CD4-positive, CD25-positive, alpha-beta regulatory T cell (primary cell): ENCODE results near the gene DHRSX. TPM values are rescaled to one million over a fixed set of nuclear protein-coding genes. Genes with fewer than 3 reads are reported as not detected.
A peak's percentile ranks its signal among the peaks of the same experiment; 100 is the strongest.
"Not testable (repeated sequence)": the region's sequence is repeated elsewhere in the genome, so short reads cannot be mapped to it uniquely, and the experiment has no call there.

Experiments
- ATAC-seq, 2 donors: fragments of 150-1000 bp; cut with Tn5 transposase; one replicate each; pipeline ENCODE4 v1.10.0; 2021; ENCODE audit warnings: low read depth in 2 of 2, moderate number of reproducible peaks in 2 of 2, moderate library complexity in 1 of 2
- DNase-seq, 3 donors: peaks; one replicate each; pipeline versions ENCODE4 v3.0.0 to v3.0.0-alpha.2; 2012 to 2022; ENCODE audit warnings: mixed read lengths in 1 of 3
- H3K27ac ChIP-seq: one replicate; pipeline ENCODE4 v1.7.0; 2013; ENCODE audit warnings: mild to moderate bottlenecking, low read length; ENCODE audit not compliant: insufficient read depth, poor library complexity, severe bottlenecking
- H3K27me3 ChIP-seq: one replicate; pipeline ENCODE4 v1.7.0; 2013; ENCODE audit warnings: low read length; ENCODE audit not compliant: control insufficient read depth, insufficient read depth
- H3K36me3 ChIP-seq: one replicate; pipeline ENCODE4 v1.7.0; 2013; ENCODE audit warnings: mild to moderate bottlenecking, low read length, moderate library complexity; ENCODE audit not compliant: control insufficient read depth, insufficient read depth
- H3K4me1 ChIP-seq: 2 replicates; pipeline ENCODE4 v1.7.0; 2013; ENCODE audit warnings: mild to moderate bottlenecking, low read length; ENCODE audit not compliant: insufficient read depth, control insufficient read depth, poor library complexity, severe bottlenecking
- H3K4me3 ChIP-seq: one replicate; pipeline ENCODE4 v1.7.0; 2013; ENCODE audit warnings: low read depth, mild to moderate bottlenecking, low read length, moderate library complexity
- H3K9me3 ChIP-seq, 2 experiments: 1 replicate in 1 of 2; 2 replicates in 1 of 2; pipeline ENCODE4 v1.7.0; 2013; ENCODE audit warnings: low read length in 2 of 2, mild to moderate bottlenecking in 1 of 2, moderate library complexity in 1 of 2; ENCODE audit not compliant: control insufficient read depth in 2 of 2
- H3K27ac Mint-ChIP-seq, 3 donors: one replicate each; pipeline ENCODE4 v1.8.0; 2020 to 2022; ENCODE audit warnings: mild to moderate bottlenecking in 3 of 3, mixed read lengths in 3 of 3, moderate library complexity in 2 of 3
- H3K27me3 Mint-ChIP-seq: one replicate; pipeline ENCODE4 v1.8.0; 2022; ENCODE audit warnings: mild to moderate bottlenecking, mixed read lengths
- H3K36me3 Mint-ChIP-seq: one replicate; pipeline ENCODE4 v1.8.0; 2020; ENCODE audit warnings: mixed read lengths
- H3K4me1 Mint-ChIP-seq, 4 donors: one replicate each; pipeline ENCODE4 v1.8.0; 2020 to 2022; ENCODE audit warnings: mixed read lengths in 4 of 4, mild to moderate bottlenecking in 1 of 4
- H3K4me3 Mint-ChIP-seq, 4 donors: one replicate each; pipeline ENCODE4 v1.8.0; 2020 to 2022; ENCODE audit warnings: mild to moderate bottlenecking in 4 of 4, mixed read lengths in 4 of 4, moderate library complexity in 3 of 4
- H3K9me3 Mint-ChIP-seq, 7 donors: one replicate each; pipeline ENCODE4 v1.8.0; 2020 to 2022; ENCODE audit warnings: mixed read lengths in 7 of 7, mild to moderate bottlenecking in 3 of 7, moderate library complexity in 2 of 7
- polyA plus RNA-seq, 4 donors: library from polyadenylated mRNA; unstranded; fragments of 300-500 nt; fragmentation: Illumina TruSeq; gene quantifications; one replicate each; pipeline ENCODE4 v1.2.3, GENCODE V29; 2021
- total RNA-seq: library from RNA; stranded (reverse); gene quantifications from one replicate; pipeline ENCODE4 v1.2.3, GENCODE V29; 2022

Gene DHRSX
- total and polyA plus RNA-seq, 5 donors from 2014 or later, result 16.5 to 21.8 (median 18.4) TPM

DNA sequence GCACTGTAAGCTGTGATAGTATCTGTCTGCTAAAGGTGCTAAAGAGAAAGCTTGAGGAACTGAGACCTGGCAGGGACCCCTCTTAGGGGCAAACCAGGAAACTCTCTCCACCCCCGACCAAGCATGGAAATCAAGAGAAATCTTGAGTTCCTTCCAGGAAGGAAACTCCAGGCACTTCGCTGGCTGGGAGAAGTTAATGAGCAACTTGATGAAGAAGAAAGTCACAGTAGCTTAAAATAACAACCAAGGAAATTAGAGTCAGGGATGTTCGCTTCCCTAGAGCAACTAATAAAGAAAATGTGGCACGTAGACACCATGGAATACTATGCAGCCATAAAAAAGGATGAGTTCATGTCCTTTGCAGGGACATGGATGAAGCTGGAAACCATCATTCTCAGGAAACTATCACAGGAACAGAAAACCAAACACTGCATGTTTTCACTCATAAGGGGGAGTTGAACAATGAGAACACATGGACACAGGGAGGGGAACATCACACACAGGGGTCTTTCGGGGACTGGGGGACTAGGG, 188.7 kb downstream of the DHRSX start:
- H3K27ac ChIP-seq, H3K36me3 ChIP-seq, H3K27me3 Mint-ChIP-seq, H3K9me3 ChIP-seq, H3K27ac Mint-ChIP-seq, H3K4me3 Mint-ChIP-seq, H3K4me1 ChIP-seq, H3K4me1 Mint-ChIP-seq, DNase-seq, H3K9me3 Mint-ChIP-seq, ATAC-seq, H3K27me3 ChIP-seq, H3K4me3 ChIP-seq: not testable (repeated sequence)
- H3K36me3 Mint-ChIP-seq, result peaks cover 15% of the 10 kb centered on the region

DNA sequence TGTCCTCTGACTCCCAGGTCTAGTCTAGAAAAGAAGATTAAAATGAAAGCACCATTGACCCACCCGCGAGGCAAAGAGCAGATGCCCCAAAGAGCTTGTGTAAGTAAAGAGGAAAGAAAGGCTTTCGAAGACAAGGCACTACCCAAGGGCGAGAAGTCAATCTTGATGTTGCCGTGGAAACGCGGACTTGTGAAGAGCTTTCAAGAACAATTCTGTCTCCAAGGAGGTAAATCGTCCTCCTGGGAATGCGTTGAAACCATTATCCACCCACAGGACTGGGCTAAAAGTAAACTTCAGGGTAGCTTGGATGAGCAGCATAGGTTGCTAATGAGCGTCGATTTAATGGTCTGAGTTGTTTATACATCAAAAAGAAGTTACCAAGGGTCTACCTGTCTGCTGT, 189.3 kb downstream of the DHRSX start:
- H3K4me1 ChIP-seq, result no peaks in the 10 kb centered on the region
- Mint-ChIP-seq H3K36me3 (peaks cover 21% of the 10 kb centered on the region), H3K4me1 (peaks cover 0 to 6% (median 0%) of the 10 kb centered on the region in 4 donors), H3K27me3 (no peaks in the 10 kb centered on the region), H3K27ac (peak overlapping the region in 1 of 3 donors; percentile 6), H3K4me3 (no peak overlapping the region), H3K9me3 (peaks cover 0 to 4% (median 2%) of the 10 kb centered on the region in 7 donors)
- H3K9me3 ChIP-seq, result no peaks in the 10 kb centered on the region
- no peaks in the 10 kb centered on the region for H3K27me3 ChIP-seq
- no peak overlapping the region for H3K27ac ChIP-seq
- no peak overlapping the region for H3K4me3 ChIP-seq
- no peak for DNase-seq
- ATAC-seq, result no peak
- no peaks in the 10 kb centered on the region for H3K36me3 ChIP-seq

DNA sequence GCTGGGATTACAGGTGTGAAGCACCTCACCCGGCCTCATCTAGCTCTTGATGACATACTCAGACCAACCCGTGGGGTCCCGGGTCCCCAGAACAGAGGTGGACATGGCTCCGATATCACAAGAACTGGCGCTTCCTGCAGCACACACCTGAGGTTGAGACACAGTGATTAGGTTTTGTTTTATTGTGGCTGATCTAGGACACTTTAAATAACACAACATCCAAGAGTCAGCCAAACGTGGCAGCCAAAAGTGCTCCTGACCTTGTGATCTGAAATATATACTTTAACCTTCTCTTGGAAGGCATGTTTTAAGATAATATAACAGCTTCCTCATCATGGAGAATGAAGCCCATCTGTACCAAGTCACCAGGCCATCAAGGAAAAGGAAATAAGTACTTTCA, 198.9 kb downstream of the DHRSX start:
- peaks cover 0 to 4% (median 2%) of the 10 kb centered on the region in 4 donors for H3K4me1 Mint-ChIP-seq
- DNase-seq, result no peak
- H3K4me1 ChIP-seq, result no peaks in the 10 kb centered on the region
- no peak for ATAC-seq
- H3K4me3 ChIP-seq, result no peak overlapping the region
- H3K9me3 ChIP-seq, result no peaks in the 10 kb centered on the region
- H3K27me3 Mint-ChIP-seq, result no peaks in the 10 kb centered on the region
- no peak overlapping the region for H3K4me3 Mint-ChIP-seq
- H3K36me3 ChIP-seq, result no peaks in the 10 kb centered on the region
- peaks cover 0 to 13% (median 2%) of the 10 kb centered on the region in 7 donors for H3K9me3 Mint-ChIP-seq
- no peak overlapping the region for H3K27ac Mint-ChIP-seq
- peaks cover 27% of the 10 kb centered on the region for H3K36me3 Mint-ChIP-seq
- no peak overlapping the region for H3K27ac ChIP-seq
- H3K27me3 ChIP-seq, result no peaks in the 10 kb centered on the region

DNA sequence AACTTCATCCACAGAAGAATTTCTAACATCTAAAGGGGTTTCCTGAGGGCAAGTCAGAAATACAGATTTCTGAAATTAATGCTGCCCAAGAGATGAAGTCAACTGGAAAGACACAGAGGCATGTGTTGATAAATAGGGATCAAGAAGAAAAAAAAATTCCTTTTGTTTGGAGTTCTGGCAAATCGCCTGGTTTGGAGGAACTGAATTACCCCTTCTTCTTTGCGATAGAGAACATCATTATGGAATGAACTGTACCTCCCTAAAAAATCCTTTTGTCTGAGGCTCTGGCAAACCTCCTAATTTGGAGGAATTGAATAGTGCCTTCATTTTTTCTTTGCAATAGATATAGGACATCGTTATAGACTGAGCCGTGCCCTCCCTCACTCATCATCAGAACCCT, 200.9 kb downstream of the DHRSX start:
- Histone ChIP-seq H3K4me3 (no peak overlapping the region), H3K9me3 (no peaks in the 10 kb centered on the region), H3K27me3 (no peaks in the 10 kb centered on the region), H3K27ac (no peak overlapping the region), H3K4me1 (no peaks in the 10 kb centered on the region), H3K36me3 (no peaks in the 10 kb centered on the region)
- Mint-ChIP-seq H3K27ac (no peak overlapping the region), H3K9me3 (peaks cover 0 to 17% (median 2%) of the 10 kb centered on the region in 7 donors), H3K36me3 (peaks cover 12% of the 10 kb centered on the region), H3K4me3 (no peak overlapping the region), H3K27me3 (no peaks in the 10 kb centered on the region), H3K4me1 (peaks cover 0 to 4% (median 2%) of the 10 kb centered on the region in 4 donors)
- no peak for ATAC-seq
- DNase-seq, result no peak

DNA sequence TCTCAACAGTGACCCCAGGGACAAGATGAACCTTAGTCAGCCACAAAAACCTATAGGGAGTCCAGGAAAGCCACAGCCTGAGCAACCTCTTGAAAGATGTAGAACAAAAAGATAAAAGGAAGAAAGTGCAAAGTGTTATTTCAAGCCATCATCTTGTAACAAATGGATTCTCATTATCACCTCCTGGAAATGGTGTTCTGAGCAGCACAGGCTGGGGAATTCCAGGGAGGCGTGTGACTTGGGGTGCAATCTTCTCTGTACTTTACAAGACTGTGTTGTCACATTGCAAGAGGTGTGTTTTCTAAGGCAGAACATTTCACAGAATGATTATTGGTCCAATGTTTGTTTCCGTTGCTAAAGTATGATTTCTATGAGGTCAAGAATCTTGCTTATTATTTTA, 214.0 kb downstream of the DHRSX start:
- DNase-seq (no peak), ATAC-seq (no peak)
- Mint-ChIP-seq H3K9me3 (peaks cover 0 to 4% (median 0%) of the 10 kb centered on the region in 7 donors), H3K27me3 (no peaks in the 10 kb centered on the region), H3K4me3 (no peak overlapping the region), H3K4me1 (peaks cover 3 to 18% (median 7%) of the 10 kb centered on the region in 4 donors), H3K27ac (no peak overlapping the region), H3K36me3 (peaks cover 67% of the 10 kb centered on the region)
- no peaks in the 10 kb centered on the region for H3K27me3 ChIP-seq
- no peaks in the 10 kb centered on the region for H3K9me3 ChIP-seq
- H3K27ac ChIP-seq, result no peak overlapping the region
- no peaks in the 10 kb centered on the region for H3K4me1 ChIP-seq
- H3K36me3 ChIP-seq, result peaks cover 4% of the 10 kb centered on the region
- H3K4me3 ChIP-seq, result no peak overlapping the region

DNA sequence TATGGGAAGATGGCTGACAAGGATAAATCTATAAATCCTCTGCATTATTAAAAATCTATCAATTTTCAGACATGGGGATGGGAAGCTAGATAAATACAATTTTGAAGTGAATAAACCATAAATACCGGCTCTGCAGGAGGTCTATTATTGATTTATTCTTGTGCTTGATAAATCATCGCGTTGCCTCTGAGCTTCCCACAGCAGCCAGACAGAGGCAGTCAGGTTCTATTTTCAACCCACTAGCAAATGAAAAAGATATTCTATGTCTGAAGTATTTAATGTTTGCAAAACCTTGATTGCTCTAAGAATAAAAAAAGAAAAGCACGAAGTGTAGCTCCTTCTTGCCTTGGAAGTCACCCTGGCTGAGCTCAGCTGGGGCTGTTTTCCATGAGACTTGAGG, 216.2 kb downstream of the DHRSX start:
- H3K36me3 Mint-ChIP-seq, result peaks cover 48% of the 10 kb centered on the region
- ATAC-seq (no peak), DNase-seq (no peak)
- no peak overlapping the region for H3K4me3 ChIP-seq
- H3K27ac Mint-ChIP-seq, result no peak overlapping the region
- H3K4me1 ChIP-seq, result no peaks in the 10 kb centered on the region
- peaks cover 3 to 12% (median 7%) of the 10 kb centered on the region in 4 donors for H3K4me1 Mint-ChIP-seq
- no peaks in the 10 kb centered on the region for H3K27me3 ChIP-seq
- no peaks in the 10 kb centered on the region for H3K27me3 Mint-ChIP-seq
- H3K27ac ChIP-seq, result no peak overlapping the region
- no peaks in the 10 kb centered on the region for H3K9me3 ChIP-seq
- H3K4me3 Mint-ChIP-seq, result no peak overlapping the region
- peaks cover 0 to 2% (median 0%) of the 10 kb centered on the region in 7 donors for H3K9me3 Mint-ChIP-seq
- H3K36me3 ChIP-seq, result peaks cover 4% of the 10 kb centered on the region

DNA sequence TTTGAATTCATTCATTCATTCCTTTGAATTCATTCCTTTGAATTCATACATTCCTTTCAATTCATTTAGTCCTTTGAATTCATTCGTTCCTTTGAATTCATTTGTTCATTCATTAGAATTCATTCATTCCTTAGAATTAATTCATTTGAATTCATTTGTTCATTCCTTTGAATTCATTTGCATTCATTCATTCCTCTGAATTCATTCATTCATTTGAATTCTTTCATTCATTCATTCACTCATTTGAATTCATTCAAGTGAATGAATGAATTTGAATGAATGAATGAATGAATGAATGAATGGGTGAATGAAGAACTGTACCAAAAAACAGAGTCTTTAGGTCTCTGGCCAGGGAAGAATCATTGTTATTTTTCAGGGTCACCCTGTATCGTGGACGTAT, 216.6 kb downstream of the DHRSX start:
- no peak overlapping the region for H3K4me3 ChIP-seq
- Mint-ChIP-seq H3K27me3 (no peaks in the 10 kb centered on the region), H3K9me3 (peaks cover 0 to 2% (median 0%) of the 10 kb centered on the region in 7 donors), H3K4me1 (peaks cover 3 to 12% (median 7%) of the 10 kb centered on the region in 4 donors), H3K4me3 (no peak overlapping the region), H3K36me3 (peaks cover 44% of the 10 kb centered on the region), H3K27ac (no peak overlapping the region)
- H3K27me3 ChIP-seq, result no peaks in the 10 kb centered on the region
- ATAC-seq (no peak), DNase-seq (no peak)
- no peaks in the 10 kb centered on the region for H3K36me3 ChIP-seq
- no peaks in the 10 kb centered on the region for H3K9me3 ChIP-seq
- no peaks in the 10 kb centered on the region for H3K4me1 ChIP-seq
- H3K27ac ChIP-seq, result no peak overlapping the region

DNA sequence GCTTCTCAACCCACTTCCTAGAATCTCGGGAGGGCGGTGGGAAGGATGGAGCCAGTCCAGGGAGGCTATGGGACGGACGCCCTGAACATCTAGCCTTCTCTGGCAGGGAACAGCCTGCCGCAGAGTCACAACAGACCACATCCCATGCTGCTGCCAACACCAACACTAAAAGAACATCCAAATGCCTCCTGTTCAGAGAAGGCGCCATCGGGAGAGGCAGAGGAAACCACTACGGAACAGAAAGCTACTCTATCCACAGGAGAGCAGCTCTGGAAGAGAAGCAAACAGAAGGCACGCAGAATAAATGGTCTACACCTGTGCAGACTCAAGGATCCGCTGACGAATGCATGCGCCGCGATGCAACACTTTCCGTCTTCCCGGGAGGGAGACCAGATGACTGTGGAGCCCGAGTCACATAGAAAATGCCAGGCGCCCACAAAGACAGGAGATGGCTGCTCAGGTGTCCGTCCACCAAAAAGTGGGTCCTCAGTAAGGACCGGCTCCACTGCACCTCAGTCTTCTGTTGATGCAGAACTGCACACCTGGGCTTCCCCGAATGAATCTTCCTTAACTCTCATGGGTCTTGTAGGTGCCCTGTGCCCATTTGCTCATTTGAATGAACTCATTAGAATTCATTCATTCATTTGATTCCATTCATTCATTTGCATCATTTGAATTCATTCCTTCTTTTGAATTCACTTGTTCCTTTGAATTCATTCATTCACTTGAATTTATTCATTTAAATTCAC, 217.5 kb downstream of the DHRSX start:
- Histone ChIP-seq H3K27me3 (no peaks in the 10 kb centered on the region), H3K4me1 (no peaks in the 10 kb centered on the region), H3K36me3 (no peaks in the 10 kb centered on the region), H3K9me3 (no peaks in the 10 kb centered on the region), H3K4me3 (no peak overlapping the region), H3K27ac (no peak overlapping the region)
- peak in 1 of 3 donors; percentile 32 for DNase-seq
- Mint-ChIP-seq H3K4me1 (peaks cover 3 to 12% (median 7%) of the 10 kb centered on the region in 4 donors), H3K36me3 (peaks cover 38% of the 10 kb centered on the region), H3K27me3 (no peaks in the 10 kb centered on the region), H3K4me3 (no peak overlapping the region), H3K27ac (no peak overlapping the region), H3K9me3 (peaks cover 0 to 2% (median 0%) of the 10 kb centered on the region in 7 donors)
- ATAC-seq, result no peak
